SK-N-SH (cell line): ENCODE measurements around the gene AGAP1. TPM values are rescaled to one million over a fixed set of nuclear protein-coding genes. Genes with fewer than 3 reads are reported as not detected.

Experiments used
- CTCF ChIA-PET: fragments of 300-600, 350-600 bp; formaldehyde crosslinking; extraction: SDS; loops from one replicate; lab custom pipeline; 2021; lab: Yijun Ruan, JAX
- POLR2A ChIA-PET: fragments of 350-600 bp; sonication (Branson Sonifier 250); formaldehyde crosslinking; extraction: SDS; loops from one replicate; lab custom pipeline; 2020; ENCODE audit warnings: antibody characterized with exemption, inconsistent platforms; lab: Yijun Ruan, JAX
- DNase-seq: peaks from one replicate; pipeline ENCODE4 v3.0.0; 2012
- H2AFZ ChIP-seq: fragments of 200-600 bp; sonication (generic); 2 replicates; pipeline ENCODE4 v1.8.1; 2016; ENCODE audit warnings: antibody characterized with exemption, mild to moderate bottlenecking, low read depth
- H3F3A ChIP-seq: fragments of 200-600 bp; sonication (generic); replicated peaks from 2 replicates; pipeline ENCODE3; 2016; ENCODE audit warnings: antibody characterized with exemption, mild to moderate bottlenecking; ENCODE audit not compliant: insufficient read depth
- H3K27ac ChIP-seq, 2 experiments: fragments of 200-500 bp in 1 of 2; fragments of 200-600 bp in 1 of 2; sonication (Bioruptor generic) in 1 of 2; sonication (generic), shearing (Covaris generic) in 1 of 2; 2 replicates each; pipeline versions ENCODE4 v1.5.1 to v1.6.1; 2014 to 2016; ENCODE audit warnings: low read depth in 2 of 2, inconsistent platforms in 1 of 2, low read length in 1 of 2, mild to moderate bottlenecking in 1 of 2, mixed read lengths in 1 of 2
- H3K27me3 ChIP-seq: fragments of 200-600 bp; sonication (generic), shearing (Covaris generic); 2 replicates; pipeline ENCODE4 v1.6.1; 2016; ENCODE audit warnings: mixed run types; ENCODE audit not compliant: insufficient read depth
- H3K36me3 ChIP-seq, 2 experiments: fragments of 200-500 bp in 1 of 2; fragments of 200-600 bp in 1 of 2; sonication (Bioruptor generic) in 1 of 2; sonication (generic) in 1 of 2; replicated peaks in 1 of 2; 2 replicates each; pipeline versions ENCODE3 to v1.5.1; 2014 to 2016; ENCODE audit warnings: low read length in 1 of 2, mild to moderate bottlenecking in 1 of 2; ENCODE audit not compliant: insufficient read depth in 2 of 2, control insufficient read depth in 1 of 2
- H3K4me1 ChIP-seq, 2 experiments: fragments of 200-500 bp in 1 of 2; fragments of 200-600 bp in 1 of 2; sonication (Bioruptor generic) in 1 of 2; sonication (generic), shearing (Covaris generic) in 1 of 2; 2 replicates each; pipeline versions ENCODE4 v1.5.1 to v1.6.1; 2014 to 2016; ENCODE audit warnings: low read depth in 1 of 2, low read length in 1 of 2, mixed run types in 1 of 2; ENCODE audit not compliant: insufficient read depth in 2 of 2, control insufficient read depth in 1 of 2
- H3K4me2 ChIP-seq: fragments of 200-600 bp; sonication (generic), shearing (Covaris generic); 2 replicates; pipeline ENCODE4 v1.6.1; 2017; ENCODE audit warnings: mixed run types
- H3K4me3 ChIP-seq, 2 experiments: fragments of 200-500 bp in 1 of 2; fragments of 200-600 bp in 1 of 2; sonication (Bioruptor generic) in 1 of 2; sonication (generic), shearing (Covaris generic) in 1 of 2; 2 replicates each; pipeline versions ENCODE4 v1.5.1 to v1.8.1; 2014 to 2016; ENCODE audit warnings: low read depth in 2 of 2, inconsistent platforms in 1 of 2, low read length in 1 of 2, mild to moderate bottlenecking in 1 of 2, mixed read lengths in 1 of 2, moderate library complexity in 1 of 2
- H3K79me2 ChIP-seq: fragments of 200-600 bp; sonication (generic); 2 replicates; pipeline ENCODE4 v1.8.1; 2017; ENCODE audit warnings: mild to moderate bottlenecking; ENCODE audit not compliant: insufficient read depth
- H3K9ac ChIP-seq: fragments of 200-600 bp; sonication (generic); 2 replicates; pipeline ENCODE4 v1.6.1; 2017; ENCODE audit warnings: mixed run types
- H3K9me2 ChIP-seq: fragments of 200-600 bp; sonication (generic); 2 replicates; pipeline ENCODE4 v1.6.1; 2017; ENCODE audit warnings: mixed run types
- H3K9me3 ChIP-seq: fragments of 200-600 bp; sonication (generic); 2 replicates; pipeline ENCODE4 v1.6.1; 2017; ENCODE audit warnings: mixed run types, mild to moderate bottlenecking, moderate library complexity
- H4K20me1 ChIP-seq: fragments of 200-600 bp; sonication (generic); 2 replicates; pipeline ENCODE4 v1.6.1; 2017; ENCODE audit warnings: mild to moderate bottlenecking, mixed run types; ENCODE audit not compliant: insufficient read depth
- CHD2 ChIP-seq: fragments of 150-350 bp; IDR thresholded peaks from 2 replicates; pipeline ENCODE4 v1.6.1; 2018; ENCODE audit warnings: low read length; ENCODE audit not compliant: partially characterized antibody
- ELF1 ChIP-seq: IDR thresholded peaks from 2 replicates; pipeline ENCODE4 v1.4.0; 2012
- EZH2phosphoT487 ChIP-seq: fragments of 200-600 bp; sonication (generic); IDR thresholded peaks from 2 replicates; pipeline ENCODE4 v1.6.1; 2017; ENCODE audit warnings: low read depth, mixed run types, mild to moderate bottlenecking, antibody characterized with exemption, moderate library complexity, borderline replicate concordance
- FOXJ3 ChIP-seq: sonication (generic); formaldehyde crosslinking; IDR thresholded peaks from 2 replicates; pipeline ENCODE4 v1.5.1; 2020; ENCODE audit warnings: mild to moderate bottlenecking, missing genetic modification reagents
- MXI1 ChIP-seq: IDR thresholded peaks from 2 replicates; pipeline ENCODE4 v1.6.1; 2012; ENCODE audit warnings: mild to moderate bottlenecking, low read depth, low read length, improper control_type of control experiment
- POLR2AphosphoS5 ChIP-seq: IDR thresholded peaks from 2 replicates; pipeline ENCODE4 v1.6.1; 2012; ENCODE audit warnings: low read depth, low read length
- RCOR1 ChIP-seq: fragments of 150-350 bp; IDR thresholded peaks from 2 replicates; pipeline ENCODE4 v1.6.1; 2017; ENCODE audit warnings: antibody characterized with exemption, low read length
- RFX5 ChIP-seq: IDR thresholded peaks from 2 replicates; pipeline ENCODE4 v1.6.1; 2012; ENCODE audit warnings: mild to moderate bottlenecking, improper control_type of control experiment, low read length
- RXRA ChIP-seq: IDR thresholded peaks from 2 replicates; pipeline ENCODE4 v1.4.0; 2012; ENCODE audit warnings: low read depth, mild to moderate bottlenecking, borderline replicate concordance
- TAF1 ChIP-seq: IDR thresholded peaks from 2 replicates; pipeline ENCODE4 v1.6.1; 2012; ENCODE audit warnings: low read depth, mild to moderate bottlenecking, low read length, moderate library complexity, borderline replicate concordance
- WGBS: methylation state at CpG from one replicate; pipeline ENCODE4 v1.1.6; 2017; ENCODE audit warnings: low lambda C conversion rate; 5-methylcytosine and 5-hydroxymethylcytosine counted together
- polyA plus RNA-seq, 3 experiments: library from polyadenylated mRNA; depleted of rRNA; stranded (reverse); fragments of >200 nt; gene quantifications; 2 replicates each; pipeline ENCODE4 v1.2.3, GENCODE V29; 2012
- TF ChIP-seq, protein P1 (sequence below): IDR thresholded peaks from 2 replicates; pipeline ENCODE4; 2012
- TF ChIP-seq, protein P2 (sequence below): IDR thresholded peaks from 2 replicates; pipeline ENCODE4 v1.6.1; 2012; ENCODE audit warnings: mild to moderate bottlenecking, low read depth, low read length, moderate library complexity
- TF ChIP-seq, protein P3 (sequence below): IDR thresholded peaks from 2 replicates; pipeline ENCODE4 v1.4.0; 2012; ENCODE audit warnings: low read depth, borderline replicate concordance
- TF ChIP-seq, protein P4 (sequence below): IDR thresholded peaks from 2 replicates; pipeline ENCODE4 v1.4.0; 2012; ENCODE audit warnings: low read depth, borderline replicate concordance

Gene AGAP1
- polyA plus RNA-seq, 1 of the 3 experiments (the other 2 are of a cell fraction): 8.8 TPM

DNA sequence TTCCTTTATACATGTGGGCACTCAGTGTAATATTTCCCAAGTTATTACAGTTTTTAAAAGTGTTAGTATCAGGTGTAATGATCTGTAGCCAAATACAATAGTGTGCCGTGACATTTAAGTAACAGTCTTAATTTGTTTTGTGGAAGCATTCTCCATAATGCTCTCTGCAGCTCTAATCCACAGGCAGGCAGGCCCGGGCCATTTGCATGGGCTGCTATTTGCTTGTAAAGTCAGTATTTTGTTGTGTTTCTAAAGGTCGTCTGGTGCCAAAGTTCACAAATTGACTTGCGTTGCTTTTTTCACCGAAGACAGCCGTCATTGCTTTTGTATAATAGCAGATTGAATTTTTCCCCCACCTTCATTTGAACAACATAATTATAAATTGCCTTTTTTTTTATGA lies 521.3 kb downstream of the AGAP1 start (continued):
- TF ChIP-seq POLR2AphosphoS5: no peak

DNA sequence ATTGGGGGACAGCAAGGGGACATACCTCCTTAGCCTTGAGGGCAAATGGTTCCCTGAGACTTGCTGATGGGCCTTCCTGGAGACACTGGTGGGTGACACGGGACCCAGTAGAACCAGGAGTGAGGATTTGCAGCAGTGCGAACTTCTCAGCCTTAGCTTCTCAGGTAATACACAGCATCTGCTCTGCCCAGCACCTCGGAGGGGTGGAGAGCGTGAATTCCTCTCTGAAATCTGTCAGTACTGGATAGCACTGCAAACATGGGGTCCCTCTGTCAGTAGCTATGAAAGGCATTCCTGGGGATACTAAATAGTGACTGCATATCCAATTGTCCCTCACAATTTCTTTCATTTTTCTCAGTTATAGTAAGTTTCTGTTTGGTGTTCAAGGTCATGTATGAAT lies 522.7 kb downstream of the AGAP1 start:
- no peak for TF ChIP-seq TAF1
- no peak for TF ChIP-seq ELF1
- no peak for TF ChIP-seq RFX5
- TF ChIP-seq, protein P1, sequence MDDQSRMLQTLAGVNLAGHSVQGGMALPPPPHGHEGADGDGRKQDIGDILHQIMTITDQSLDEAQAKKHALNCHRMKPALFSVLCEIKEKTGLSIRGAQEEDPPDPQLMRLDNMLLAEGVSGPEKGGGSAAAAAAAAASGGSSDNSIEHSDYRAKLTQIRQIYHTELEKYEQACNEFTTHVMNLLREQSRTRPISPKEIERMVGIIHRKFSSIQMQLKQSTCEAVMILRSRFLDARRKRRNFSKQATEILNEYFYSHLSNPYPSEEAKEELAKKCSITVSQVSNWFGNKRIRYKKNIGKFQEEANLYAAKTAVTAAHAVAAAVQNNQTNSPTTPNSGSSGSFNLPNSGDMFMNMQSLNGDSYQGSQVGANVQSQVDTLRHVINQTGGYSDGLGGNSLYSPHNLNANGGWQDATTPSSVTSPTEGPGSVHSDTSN: no peak
- no peak for TF ChIP-seq RCOR1
- TF ChIP-seq, protein P2, sequence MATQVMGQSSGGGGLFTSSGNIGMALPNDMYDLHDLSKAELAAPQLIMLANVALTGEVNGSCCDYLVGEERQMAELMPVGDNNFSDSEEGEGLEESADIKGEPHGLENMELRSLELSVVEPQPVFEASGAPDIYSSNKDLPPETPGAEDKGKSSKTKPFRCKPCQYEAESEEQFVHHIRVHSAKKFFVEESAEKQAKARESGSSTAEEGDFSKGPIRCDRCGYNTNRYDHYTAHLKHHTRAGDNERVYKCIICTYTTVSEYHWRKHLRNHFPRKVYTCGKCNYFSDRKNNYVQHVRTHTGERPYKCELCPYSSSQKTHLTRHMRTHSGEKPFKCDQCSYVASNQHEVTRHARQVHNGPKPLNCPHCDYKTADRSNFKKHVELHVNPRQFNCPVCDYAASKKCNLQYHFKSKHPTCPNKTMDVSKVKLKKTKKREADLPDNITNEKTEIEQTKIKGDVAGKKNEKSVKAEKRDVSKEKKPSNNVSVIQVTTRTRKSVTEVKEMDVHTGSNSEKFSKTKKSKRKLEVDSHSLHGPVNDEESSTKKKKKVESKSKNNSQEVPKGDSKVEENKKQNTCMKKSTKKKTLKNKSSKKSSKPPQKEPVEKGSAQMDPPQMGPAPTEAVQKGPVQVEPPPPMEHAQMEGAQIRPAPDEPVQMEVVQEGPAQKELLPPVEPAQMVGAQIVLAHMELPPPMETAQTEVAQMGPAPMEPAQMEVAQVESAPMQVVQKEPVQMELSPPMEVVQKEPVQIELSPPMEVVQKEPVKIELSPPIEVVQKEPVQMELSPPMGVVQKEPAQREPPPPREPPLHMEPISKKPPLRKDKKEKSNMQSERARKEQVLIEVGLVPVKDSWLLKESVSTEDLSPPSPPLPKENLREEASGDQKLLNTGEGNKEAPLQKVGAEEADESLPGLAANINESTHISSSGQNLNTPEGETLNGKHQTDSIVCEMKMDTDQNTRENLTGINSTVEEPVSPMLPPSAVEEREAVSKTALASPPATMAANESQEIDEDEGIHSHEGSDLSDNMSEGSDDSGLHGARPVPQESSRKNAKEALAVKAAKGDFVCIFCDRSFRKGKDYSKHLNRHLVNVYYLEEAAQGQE: no peak
- no peak for TF ChIP-seq CHD2
- TF ChIP-seq RXRA: no peak
- TF ChIP-seq, protein P3, sequence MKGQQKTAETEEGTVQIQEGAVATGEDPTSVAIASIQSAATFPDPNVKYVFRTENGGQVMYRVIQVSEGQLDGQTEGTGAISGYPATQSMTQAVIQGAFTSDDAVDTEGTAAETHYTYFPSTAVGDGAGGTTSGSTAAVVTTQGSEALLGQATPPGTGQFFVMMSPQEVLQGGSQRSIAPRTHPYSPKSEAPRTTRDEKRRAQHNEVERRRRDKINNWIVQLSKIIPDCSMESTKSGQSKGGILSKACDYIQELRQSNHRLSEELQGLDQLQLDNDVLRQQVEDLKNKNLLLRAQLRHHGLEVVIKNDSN: no peak
- TF ChIP-seq MXI1: no peak
- TF ChIP-seq EZH2phosphoT487: no peak
- TF ChIP-seq FOXJ3 (CRISPR knock-in tag): no peak
- TF ChIP-seq, protein P4, sequence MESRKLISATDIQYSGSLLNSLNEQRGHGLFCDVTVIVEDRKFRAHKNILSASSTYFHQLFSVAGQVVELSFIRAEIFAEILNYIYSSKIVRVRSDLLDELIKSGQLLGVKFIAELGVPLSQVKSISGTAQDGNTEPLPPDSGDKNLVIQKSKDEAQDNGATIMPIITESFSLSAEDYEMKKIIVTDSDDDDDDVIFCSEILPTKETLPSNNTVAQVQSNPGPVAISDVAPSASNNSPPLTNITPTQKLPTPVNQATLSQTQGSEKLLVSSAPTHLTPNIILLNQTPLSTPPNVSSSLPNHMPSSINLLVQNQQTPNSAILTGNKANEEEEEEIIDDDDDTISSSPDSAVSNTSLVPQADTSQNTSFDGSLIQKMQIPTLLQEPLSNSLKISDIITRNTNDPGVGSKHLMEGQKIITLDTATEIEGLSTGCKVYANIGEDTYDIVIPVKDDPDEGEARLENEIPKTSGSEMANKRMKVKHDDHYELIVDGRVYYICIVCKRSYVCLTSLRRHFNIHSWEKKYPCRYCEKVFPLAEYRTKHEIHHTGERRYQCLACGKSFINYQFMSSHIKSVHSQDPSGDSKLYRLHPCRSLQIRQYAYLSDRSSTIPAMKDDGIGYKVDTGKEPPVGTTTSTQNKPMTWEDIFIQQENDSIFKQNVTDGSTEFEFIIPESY: no peak
- no peaks in the 10 kb centered on the region for H3K4me1 ChIP-seq
- no peaks in the 10 kb centered on the region for H3K79me2 ChIP-seq
- peaks cover 0 to 4% of the 10 kb centered on the region in 2 experiments for H3K36me3 ChIP-seq
- ChIA-PET CTCF (interaction anchor here (0.9 kb wide), 1 partner anchor 80 kb away, joined by 3 read pairs; no protein-coding TSS in a partner anchor), POLR2A (no interaction called here)
- DNase-seq: no peak
- H3K4me2 ChIP-seq: no peak overlapping the region
- no peaks in the 10 kb centered on the region for H3K9me2 ChIP-seq
- H3K9me3 ChIP-seq: no peaks in the 10 kb centered on the region
- no peaks in the 10 kb centered on the region for H3K27me3 ChIP-seq
- H3K27ac ChIP-seq: no peak overlapping the region
- no peaks in the 10 kb centered on the region for H4K20me1 ChIP-seq
- 93% methylated on average over 4 of the region's 4 CpGs for WGBS
- H3F3A ChIP-seq: no peaks in the 10 kb centered on the region
- no peak overlapping the region for H3K4me3 ChIP-seq
- no peak overlapping the region for H2AFZ ChIP-seq
- no peak overlapping the region for H3K9ac ChIP-seq
